NCI-H82 treated with DMSO at 0.1 percent for 48 hours (cell line): Measurements from ENCODE around the gene PRR11.
A peak's percentile ranks its signal among the peaks of the same experiment; 100 is the strongest.
"Not testable (repeated sequence)": the region's sequence is repeated elsewhere in the genome, so short reads cannot be mapped to it uniquely, and the experiment has no call there.

Experiments used
- DNase-seq: peaks from one replicate; lab custom pipeline; 2025; ENCODE audit not compliant: unreplicated experiment; lab: John Stamatoyannopoulos, UW

PRR11 gene

GRCh38 chr17:59151591-59151990, 4.0 kb upstream of the PRR11 start:
- DNase-seq, result no peak

- DNase-seq, result no peak
Observed at GRCh38 chr17:59152925-59153324, 2.6 kb upstream of the PRR11 start.

DNA sequence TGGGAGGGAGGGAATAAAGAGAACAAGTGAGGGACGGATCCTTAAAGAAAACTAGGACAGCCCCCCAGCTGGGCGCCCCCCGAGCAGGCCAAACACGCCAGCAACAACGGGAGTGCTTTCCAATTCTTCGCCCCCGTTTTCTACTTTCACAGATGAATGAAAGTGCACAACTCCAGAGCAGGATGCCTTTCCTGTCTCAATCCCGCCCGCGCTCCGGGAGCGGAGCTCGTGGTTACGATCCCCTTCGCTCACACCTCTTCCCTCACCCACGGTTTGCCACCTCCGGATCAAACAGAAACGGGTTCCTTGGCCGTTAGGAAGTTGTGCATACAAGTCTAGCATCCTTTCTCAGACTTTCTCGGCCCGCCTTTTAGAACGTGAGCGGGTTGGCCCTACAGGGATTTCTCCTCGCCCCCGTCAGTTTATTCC, 1.2 kb upstream of the PRR11 start:
- DNase-seq, result peak; percentile 54

DNA sequence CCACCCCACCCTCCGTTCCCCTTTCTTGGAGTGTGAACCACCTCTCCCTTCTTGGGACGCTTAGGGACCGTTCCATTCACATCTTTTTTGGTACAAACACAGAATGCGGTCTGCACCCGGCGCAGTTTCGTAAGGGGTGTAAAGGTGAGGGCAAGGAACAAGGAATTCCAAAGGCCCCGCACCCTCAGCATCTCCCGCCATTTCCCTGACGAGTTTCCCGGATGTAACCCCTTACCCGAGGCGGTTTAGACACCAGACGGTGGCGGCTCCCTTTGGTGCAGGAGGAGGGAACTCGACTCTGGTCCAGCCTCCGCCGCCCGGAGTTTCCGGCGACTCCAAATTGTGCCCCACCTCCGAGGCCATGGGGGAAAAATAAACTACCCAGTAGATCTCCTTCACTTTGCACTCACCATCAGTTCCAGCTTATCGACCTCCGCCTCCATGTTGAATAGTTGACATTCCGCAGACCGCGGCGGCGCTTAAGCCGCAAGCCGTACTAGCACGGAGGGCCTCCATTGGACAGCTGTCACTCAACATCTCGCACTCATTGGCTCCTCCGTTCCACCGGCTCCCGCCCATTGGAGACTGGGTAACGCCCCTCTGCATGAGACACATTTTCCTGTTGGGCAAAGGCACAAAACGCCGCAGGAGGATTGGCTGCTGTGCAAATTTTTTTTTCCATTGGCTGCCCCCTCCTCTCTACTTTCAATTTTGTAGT, 666 bp upstream of the PRR11 start, which contains the start of gene SKA2:
SKA2 (minus strand) TSS at position 466 of the 718 bp plus-strand sequence; CDS start at position 443, 23 bp downstream.
- peak; percentile 84 for DNase-seq

DNA sequence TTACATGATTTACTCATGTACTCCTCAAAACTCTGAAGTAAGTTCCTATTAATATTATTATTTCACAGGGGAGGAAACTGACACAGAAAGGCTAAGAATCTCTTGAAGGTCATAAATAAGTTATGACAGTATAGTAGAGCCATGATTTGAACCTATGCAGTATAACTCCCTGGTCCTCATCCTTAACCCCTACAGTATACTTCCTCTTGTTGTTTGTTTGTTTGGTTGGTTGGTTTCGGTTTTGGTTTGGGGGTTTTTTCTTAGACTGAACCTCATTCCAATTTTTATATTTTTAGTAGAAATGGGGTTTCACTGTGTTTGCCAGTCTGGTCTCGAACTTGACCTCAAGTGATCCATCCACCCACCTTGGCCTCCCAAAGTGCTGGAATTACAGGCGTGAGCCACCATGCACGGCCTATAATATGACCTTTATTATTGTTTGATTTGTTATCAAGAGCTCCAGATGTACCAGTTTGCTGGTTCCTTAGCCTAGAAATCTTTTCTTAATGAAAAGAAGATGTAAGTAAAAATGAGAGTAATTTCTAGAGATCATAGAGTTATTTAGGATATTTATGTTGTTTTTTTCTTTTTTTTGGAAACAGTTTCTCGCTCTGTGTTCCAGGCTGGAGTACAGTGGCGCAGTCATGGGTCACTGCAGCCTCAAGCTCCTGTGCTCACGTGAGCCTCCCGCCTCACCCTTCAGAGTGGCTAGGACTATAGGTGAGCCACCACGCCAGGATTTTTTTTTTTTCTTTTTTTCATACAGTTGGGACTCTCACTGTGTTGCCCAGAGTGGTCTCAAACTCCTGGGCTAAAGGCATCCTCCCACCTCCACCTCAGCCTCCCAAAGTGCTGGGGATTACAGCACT, 4.8 kb downstream of the PRR11 start:
- no peak for DNase-seq

- DNase-seq, result no peak
Observed at GRCh38 chr17:59161477-59161876, 5.9 kb downstream of the PRR11 start.

GRCh38 chr17:59165933-59166342, 10.4 kb downstream of the PRR11 start:
- peak; percentile 15 for DNase-seq

- no peak for DNase-seq
Observed at GRCh38 chr17:59167571-59168001, 12.0 kb downstream of the PRR11 start.

- no peak for DNase-seq
Observed at GRCh38 chr17:59172436-59173004, 17.0 kb downstream of the PRR11 start.

DNA sequence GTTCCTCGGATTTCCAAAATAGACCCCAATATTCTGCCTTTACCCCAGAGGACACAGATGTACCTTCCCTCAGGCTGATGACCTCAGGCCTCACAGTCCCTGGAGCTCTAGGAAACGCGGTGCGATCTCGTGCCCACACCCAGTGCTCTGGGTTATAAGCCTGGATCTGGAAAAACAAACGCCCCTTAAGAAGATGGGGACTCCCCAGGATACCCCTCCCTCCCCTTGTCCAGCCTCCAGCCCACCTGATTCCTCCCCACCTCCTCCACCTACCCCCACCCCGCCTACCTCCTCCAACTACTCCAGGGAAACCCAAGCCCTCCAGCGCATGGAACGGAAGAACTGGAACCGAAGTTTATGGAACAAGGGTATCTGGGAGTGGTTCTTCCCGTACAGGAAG, 19.1 kb downstream of the PRR11 start:
- DNase-seq, result no peak

DNA sequence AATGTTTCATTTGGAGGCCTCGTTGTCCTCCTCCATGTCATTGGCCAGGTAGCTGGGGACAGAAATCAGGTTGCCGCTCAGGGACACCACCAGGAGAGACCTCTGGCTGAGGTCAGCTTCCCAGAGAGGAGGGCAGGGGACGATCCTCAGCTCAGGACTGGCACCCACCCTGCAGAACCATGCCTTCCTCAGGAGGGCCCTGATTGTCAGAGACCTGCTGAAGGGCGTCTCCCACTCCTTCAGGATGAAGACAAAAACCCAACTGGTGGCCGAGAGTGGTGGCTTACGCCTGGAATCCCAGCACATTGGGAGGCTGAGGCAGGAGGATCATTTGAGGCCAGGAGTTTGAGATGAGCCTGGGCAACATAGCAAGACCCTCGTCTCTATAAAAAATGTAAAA, 19.5 kb downstream of the PRR11 start:
- no peak for DNase-seq

DNA sequence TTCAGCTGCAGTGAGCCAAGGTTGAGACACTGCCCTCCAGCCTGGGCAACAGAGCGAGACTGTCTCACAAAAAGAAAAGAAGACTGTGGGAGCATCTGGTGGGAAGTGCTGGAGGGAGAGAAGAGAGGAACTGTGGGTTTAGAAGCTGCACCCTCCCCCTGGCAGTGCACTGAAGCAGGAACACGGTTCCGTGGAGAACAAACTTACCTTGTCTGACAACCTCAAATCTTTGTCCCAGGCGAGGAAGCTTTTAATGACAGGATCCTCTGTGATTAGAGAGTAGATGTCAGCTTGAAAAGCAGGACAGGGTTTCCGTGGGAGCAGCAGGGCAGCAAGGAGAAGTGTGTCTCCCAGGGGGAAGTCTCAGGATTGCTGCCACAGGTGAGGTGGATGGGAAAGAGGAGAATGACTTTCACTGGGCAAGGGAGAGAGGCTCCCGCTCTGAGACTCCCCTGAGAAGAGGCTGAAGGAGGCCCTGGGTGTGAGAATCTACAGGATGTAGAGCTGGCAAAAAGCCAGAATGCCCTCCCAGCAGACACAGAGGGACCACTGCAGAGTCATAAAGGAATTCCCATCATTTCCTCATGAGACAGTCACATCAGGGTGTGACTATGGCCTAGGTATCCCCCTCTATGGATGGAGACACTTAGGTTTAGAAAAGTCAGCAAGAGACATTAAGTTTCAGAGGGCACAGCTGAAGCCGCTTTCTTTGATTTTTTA, 22.9 kb downstream of the PRR11 start:
- no peak for DNase-seq

DNA sequence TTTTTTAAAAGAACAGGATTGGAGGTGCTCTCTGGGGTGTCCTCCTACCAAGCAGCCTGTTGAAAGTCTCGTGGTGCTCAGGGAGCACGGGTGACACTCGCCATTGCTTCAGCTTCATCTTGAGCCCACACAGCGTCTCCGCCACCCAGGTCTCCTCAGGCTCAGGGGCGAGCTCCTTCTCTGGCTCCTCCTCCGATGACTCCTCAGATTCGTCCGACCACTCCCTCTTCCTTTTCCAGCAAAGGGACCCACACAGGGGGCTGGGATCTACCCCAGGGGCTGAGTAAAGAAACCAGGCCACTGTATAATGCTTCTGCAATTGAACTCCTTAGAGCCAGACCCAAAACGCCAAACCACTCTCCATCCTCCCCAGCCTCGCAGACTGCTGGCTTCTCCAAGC, 24.1 kb downstream of the PRR11 start:
- DNase-seq, result not testable (repeated sequence)

GRCh38 chr17:59180626-59181025, 25.1 kb downstream of the PRR11 start:
- DNase-seq, result no peak

GRCh38 chr17:59181481-59181880, 25.9 kb downstream of the PRR11 start:
- DNase-seq, result no peak

DNA sequence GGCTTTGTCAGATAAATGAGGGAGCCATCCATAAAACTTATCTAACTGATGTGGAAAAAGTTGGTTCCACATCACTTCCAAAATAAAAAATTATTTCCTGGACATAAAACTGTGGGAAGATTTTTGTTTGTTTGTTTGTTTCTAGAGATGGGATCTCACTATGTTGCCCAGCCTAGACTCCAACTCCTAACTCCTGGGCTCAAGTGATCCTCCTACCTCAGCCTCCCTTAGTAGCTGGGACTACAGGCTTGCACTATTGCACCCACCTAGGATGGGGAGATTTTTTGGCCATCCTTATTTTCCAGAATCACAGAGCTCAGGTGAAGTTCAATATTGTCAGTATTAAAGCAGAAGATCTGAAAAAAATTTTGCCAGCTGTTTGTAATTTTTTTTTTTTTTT, 30.5 kb downstream of the PRR11 start:
- DNase-seq, result no peak

GRCh38 chr17:59186850-59187249, 31.3 kb downstream of the PRR11 start:
- no peak for DNase-seq

- DNase-seq, result no peak
Observed at GRCh38 chr17:59190806-59191205, 35.3 kb downstream of the PRR11 start.

GRCh38 chr17:59193336-59193862, 37.9 kb downstream of the PRR11 start:
- no peak for DNase-seq

DNA sequence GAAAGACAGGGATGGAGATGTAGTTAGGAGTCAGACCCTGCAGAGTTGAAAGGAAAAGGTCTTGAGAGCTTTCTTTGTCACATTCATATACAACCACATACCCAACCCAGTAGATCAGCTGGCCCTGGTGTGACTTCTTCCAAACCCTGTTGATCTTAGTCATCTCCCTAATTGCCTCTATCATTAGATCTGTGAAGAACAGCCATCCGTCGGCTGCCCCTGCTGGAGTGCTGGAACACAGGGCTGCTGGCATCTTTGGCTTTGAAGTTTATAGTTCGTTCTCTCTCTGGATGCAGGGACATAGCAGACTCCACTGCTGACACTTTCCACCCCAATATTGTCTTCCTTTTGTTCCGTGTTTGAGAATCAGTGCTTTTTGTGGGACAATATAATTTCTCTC, 43.9 kb downstream of the PRR11 start:
- no peak for DNase-seq

DNA sequence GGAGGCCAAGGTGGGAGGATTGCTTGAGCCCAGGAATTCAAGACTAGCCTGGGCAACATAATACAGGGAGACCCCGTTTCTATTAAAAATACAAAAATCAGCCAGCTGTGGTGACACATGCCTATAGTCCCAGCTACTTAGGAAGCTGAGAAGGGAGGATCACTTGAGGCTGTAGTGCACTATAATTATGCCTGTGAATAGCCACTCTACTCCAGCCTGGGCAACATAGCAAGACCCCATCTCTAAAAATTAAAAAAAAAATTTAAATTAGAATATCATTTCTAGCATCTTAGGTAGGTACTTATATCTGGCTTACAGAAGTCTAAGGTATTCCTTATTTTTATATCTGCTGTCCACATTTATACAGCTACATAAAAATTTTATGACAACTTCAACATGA, 46.8 kb downstream of the PRR11 start:
- DNase-seq, result no peak
